Neural progenitor cell (in vitro differentiated cells): Measurements from ENCODE around the gene ATRAID.

Source experiments
- CTCF ChIP-seq: fragments of 200-600 bp; sonication (generic); IDR thresholded peaks from 2 replicates; pipeline ENCODE4 v1.5.1; 2017; ENCODE audit warnings: antibody characterized with exemption, mild to moderate bottlenecking
- EZH2 ChIP-seq: fragments of 200-600 bp; sonication (generic); IDR thresholded peaks from 2 replicates; pipeline ENCODE4 v1.6.1; 2017; ENCODE audit warnings: antibody characterized with exemption, mild to moderate bottlenecking, moderate library complexity
- EZH2phosphoT487 ChIP-seq: fragments of 200-600 bp; sonication (generic); IDR thresholded peaks from 2 replicates; pipeline ENCODE4 v1.6.1; 2017; ENCODE audit warnings: antibody characterized with exemption

GRCh38 chr2:27174638-27175037, 37.2 kb upstream of the ATRAID start:
- no peak for TF ChIP-seq CTCF
- no peak for TF ChIP-seq EZH2
- no peak for TF ChIP-seq EZH2phosphoT487
